ENCODE data around the gene C2CD2. TPM values are rescaled to one million over a fixed set of nuclear protein-coding genes. Genes with fewer than 3 reads are reported as not detected.

C2CD2 gene
- total RNA-seq, 1 donor from 2014 or later = 7.0 TPM

DNA sequence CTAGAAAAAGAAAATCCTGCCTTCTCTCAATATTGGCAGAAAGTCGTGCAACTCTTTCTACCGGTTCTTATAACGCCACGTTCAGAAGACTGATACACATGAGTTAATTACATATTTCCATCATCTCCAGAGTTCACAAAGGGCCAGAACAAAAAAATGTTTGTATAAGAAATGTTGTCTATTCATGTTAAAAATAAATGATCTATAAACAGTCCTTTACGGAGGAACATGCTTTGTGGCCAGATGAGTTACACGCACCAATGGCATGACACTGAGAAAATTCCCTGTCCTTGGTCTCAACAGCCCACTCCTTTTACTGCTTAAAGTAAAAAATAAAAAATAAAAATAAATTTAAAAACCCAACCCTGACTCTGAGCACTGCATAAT is 29.5 kb downstream of the C2CD2 start:
- intact Hi-C loops (cut with DNase I) = no loop called here
- DNase-seq (ENCODE audit: missing footprints) (no peak), ATAC-seq (no peak)

GRCh38 chr21:41923631-41924367 is 30.0 kb downstream of the C2CD2 start:
- DNase-seq (ENCODE audit: missing footprints) = no peak
- intact Hi-C loops (cut with DNase I) = no loop called here
- peak; percentile 80 for ATAC-seq

DNA sequence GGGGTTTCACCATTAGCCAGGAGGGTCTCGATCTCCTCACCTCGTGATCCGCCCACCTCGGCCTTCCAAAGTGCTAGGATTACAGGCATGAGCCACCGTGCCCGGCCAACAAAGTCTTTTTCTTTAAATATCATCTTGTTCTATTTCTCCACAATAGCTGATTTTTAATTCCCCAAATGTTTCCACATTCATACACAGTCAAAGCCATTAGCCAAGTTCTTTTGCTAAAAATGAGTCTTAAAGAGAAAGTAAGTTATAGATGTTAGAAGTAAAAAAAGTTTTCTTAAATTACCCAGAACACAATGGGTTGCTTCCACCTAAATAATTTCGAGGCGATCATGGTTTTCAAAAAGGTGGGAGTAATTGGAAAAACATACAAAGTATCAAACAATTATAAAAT is 30.6 kb downstream of the C2CD2 start:
- intact Hi-C loops (cut with DNase I) = no loop called here
- DNase-seq (ENCODE audit: missing footprints) = no peak
- no peak for ATAC-seq

- DNase-seq (ENCODE audit: missing footprints) = no peak
- intact Hi-C loops (cut with DNase I) = no loop called here
- no peak for ATAC-seq
Measured at GRCh38 chr21:41921021-41921420, 32.8 kb downstream of the C2CD2 start.

- intact Hi-C loops (cut with DNase I) = no loop called here
- DNase-seq (ENCODE audit: missing footprints) (no peak), ATAC-seq (no peak)
Measured at GRCh38 chr21:41920476-41920875, 33.3 kb downstream of the C2CD2 start.

DNA sequence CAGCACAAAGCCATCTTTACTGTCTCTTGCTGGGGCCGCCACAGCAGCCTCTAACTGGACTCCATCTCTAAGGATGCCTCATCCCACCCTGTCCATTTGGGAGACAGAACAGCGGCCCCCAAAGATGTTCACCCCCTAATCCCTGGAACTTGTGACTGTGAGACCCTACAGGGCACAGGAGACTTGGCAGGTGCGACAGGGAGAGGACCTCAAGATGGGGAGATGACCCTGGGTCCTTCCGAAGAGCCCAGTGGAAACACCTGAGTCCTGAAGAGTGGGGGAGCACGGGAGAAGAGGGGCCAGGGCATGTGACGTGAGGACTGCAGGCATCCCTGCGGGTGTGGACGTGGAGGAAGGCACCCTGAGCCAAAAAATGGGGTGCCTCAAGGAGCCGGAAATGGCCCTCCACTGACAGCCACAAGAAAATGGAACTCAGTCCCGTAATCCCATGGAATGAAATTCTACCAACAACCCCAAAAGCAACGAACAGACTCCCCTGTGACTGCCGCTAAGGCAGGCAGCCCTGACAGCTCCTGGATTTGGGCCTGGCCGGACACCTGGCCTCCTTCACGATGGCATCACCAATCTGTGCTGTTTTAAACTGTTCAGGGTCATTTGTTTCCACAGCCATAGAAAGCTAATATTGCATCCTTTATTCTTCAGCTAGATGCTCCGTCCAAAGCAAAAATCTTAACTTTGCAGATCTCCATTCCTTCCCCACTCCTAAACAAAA is 34.0 kb downstream of the C2CD2 start:
- intact Hi-C loops (cut with DNase I) = no loop called here
- no peak for DNase-seq (ENCODE audit: missing footprints)
- ATAC-seq = no peak

- ATAC-seq (no peak), DNase-seq (ENCODE audit: missing footprints) (no peak)
- intact Hi-C loops (cut with DNase I) = no loop called here
Measured at GRCh38 chr21:41918561-41919358, 35.1 kb downstream of the C2CD2 start.

GRCh38 chr21:41917531-41917930 is 36.3 kb downstream of the C2CD2 start:
- ATAC-seq = no peak
- intact Hi-C loops (cut with DNase I) = no loop called here

GRCh38 chr21:41916888-41917433 is 36.9 kb downstream of the C2CD2 start:
- intact Hi-C loops (cut with DNase I) = no loop called here

More at GRCh38 chr21:41917531-41917930, 36.3 kb downstream of the C2CD2 start:
- no peak for DNase-seq (ENCODE audit: missing footprints)

DNA sequence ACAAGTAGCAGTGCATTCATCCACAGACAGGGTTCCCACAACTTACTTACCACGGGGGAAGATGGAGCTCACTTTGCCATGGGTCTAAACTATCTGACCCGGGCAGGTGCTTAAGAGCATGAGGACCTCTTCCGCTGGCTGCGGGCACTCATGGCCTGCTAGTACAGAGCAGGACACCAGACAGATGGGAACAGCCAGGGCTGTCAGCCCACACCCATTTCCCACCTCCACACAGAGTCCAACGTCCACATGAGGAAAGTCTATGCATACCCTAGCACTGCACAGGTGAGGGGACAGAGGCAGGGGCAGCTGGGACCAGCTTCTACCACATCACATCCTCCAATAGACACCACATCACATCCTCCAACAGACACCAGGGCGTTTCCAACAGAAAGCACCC is 38.9 kb downstream of the C2CD2 start:
- intact Hi-C loops (cut with DNase I) = no loop called here
- ATAC-seq (no peak), DNase-seq (ENCODE audit: missing footprints) (no peak)

More at GRCh38 chr21:41916888-41917433, 36.9 kb downstream of the C2CD2 start:
- DNase-seq (ENCODE audit: missing footprints) (no peak), ATAC-seq (no peak)

DNA sequence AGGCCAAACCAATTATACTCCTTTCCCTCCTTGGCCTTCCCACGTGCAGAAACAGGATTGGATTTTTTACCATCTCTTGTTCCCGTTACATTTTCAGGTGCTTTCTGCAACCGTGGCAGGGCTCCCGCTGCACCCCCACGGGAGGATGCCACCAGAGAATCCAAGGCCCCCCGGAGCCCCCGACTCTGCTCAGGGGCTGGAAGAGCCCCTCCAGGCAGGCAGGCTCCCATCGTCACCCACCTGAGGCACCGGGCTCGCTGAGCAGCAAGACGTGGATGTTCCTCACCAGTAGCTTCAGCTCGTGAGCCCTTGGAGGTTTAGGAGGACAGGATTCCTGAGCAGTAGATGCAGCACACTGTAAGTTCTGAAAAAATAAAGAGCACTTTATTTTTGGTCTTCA is 39.5 kb downstream of the C2CD2 start:
- DNase-seq (ENCODE audit: missing footprints) (no peak), ATAC-seq (no peak)
- intact Hi-C loops (cut with DNase I) = no loop called here

GRCh38 chr21:41913230-41913629 is 40.6 kb downstream of the C2CD2 start:
- intact Hi-C loops (cut with DNase I) = no loop called here
- no peak for DNase-seq (ENCODE audit: missing footprints)

GRCh38 chr21:41908829-41909228 is 45.0 kb downstream of the C2CD2 start:
- DNase-seq (ENCODE audit: missing footprints) (no peak), ATAC-seq (no peak)
- intact Hi-C loops (cut with DNase I) = no loop called here

More at GRCh38 chr21:41913230-41913629, 40.6 kb downstream of the C2CD2 start:
- no peak for ATAC-seq

DNA sequence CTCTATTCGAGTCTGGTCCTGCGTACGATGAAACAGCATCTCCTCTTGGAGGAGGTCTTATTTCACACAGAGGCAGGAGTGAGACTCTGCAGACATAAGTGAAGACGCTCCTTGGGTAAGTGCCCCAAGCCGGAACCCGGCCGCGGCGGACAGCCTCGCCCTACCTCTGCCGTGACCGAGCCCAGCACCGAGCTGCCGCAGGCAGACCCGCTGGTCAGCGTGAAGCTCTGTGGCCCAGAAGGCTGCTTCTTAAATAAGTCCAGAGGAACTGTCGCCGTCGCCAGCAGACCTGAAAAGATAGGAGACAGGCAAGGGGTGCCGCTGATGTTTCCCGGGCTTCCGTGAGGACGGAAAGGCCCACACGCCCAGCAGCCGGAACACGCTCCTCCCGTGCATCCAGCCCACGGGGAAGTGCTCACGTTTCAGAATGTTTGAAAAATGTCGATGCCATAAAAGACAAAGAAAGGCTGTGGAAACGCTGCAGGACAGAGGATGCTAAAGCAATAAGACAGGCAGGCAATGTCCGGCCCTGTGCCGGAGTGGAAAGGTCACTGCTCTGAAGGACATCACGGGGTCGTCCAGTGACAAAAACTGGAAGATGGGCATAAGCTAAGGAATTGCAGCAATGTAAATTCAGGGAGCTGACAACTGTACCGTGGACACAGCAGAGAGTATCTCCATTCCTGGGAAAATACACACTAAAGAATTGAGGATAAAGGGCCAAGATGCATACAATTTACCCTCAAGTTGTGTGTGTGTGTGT is 46.1 kb downstream of the C2CD2 start:
- ATAC-seq (no peak), DNase-seq (ENCODE audit: missing footprints) (no peak)
- intact Hi-C loops (cut with DNase I) = no loop called here

DNA sequence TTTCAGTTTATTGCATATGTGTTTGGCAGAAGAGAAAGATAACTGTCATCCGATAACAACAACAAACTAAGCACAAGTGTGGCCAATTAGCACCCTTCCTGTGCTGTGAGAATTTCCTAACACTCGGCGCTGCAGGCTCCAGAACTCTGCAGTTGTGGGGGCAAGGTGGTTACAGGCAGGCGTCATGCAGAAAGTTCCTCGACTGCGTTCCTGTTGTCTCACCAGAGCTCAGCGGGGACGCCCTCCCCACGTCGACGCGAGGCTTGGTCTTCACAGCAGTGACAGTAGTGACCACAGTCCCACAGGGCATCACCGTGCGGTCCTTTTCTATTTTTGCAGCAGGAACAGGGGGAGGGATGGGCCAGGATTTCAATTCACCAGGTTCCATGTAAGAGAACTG is 47.0 kb downstream of the C2CD2 start:
- no peak for ATAC-seq
- intact Hi-C loops (cut with DNase I) = no loop called here
- DNase-seq (ENCODE audit: missing footprints) = no peak

DNA sequence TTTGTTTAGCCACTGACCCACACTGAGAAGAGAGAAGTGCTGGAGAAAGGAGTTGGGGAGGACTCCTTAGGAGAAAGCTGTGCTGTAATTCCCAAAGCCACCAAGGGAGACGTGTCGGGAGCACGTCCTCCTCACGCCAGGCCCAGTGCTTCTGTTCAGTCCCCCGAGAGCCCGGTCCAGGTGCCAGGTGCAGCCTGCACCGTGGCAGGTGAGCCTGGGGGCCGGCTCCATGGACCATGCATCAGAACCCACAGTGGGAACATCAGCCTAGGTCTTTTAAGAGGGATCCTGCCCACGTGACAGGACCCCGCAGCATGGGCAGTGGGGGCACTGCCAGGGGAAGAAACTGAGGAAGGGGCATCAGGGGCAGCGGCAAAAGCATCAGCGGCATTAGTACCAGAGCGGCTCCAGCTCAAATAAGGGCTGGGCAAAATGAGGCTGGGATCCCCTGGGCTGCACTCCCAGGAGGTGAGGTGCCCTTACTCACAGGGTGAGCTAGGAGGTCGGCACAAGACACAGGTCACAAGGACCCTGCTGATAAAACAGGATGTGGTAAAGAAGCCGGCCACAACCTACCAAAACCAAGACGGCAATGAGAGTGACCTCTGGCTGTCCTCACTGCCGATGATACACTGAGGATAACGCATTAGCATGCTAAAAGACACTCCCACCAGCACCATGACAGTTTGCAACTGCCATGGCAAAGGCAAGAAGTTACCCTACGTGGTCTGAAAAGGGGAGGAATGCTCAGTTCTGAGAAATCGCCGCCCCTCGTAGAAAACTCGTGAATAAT is 50.1 kb downstream of the C2CD2 start:
- intact Hi-C loops (cut with DNase I) = no loop called here
- ATAC-seq (no peak), DNase-seq (ENCODE audit: missing footprints) (no peak)

DNA sequence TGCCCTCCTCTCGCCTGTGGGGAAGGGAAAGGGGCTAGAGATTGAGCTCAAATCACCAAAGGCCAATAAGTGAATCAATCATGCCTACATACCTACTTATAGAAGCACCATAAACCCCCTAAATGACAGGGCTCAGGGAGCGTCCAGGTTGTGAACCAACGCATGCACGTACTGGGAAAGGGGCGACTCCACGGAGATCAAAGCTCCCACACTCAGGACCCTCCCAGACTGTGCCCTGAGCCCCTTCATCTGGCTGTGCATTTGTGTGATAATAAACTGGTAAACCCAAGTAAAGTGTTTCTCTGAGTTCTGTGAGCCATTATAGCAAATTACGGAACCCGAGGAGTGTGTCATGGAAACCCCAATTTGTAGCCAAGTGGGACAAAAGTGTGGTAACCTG is 50.9 kb downstream of the C2CD2 start:
- ATAC-seq (no peak), DNase-seq (ENCODE audit: missing footprints) (no peak)
- intact Hi-C loops (cut with DNase I) = no loop called here

GRCh38 chr21:41901782-41902181 is 52.0 kb downstream of the C2CD2 start:
- ATAC-seq (no peak), DNase-seq (ENCODE audit: missing footprints) (no peak)
- intact Hi-C loops (cut with DNase I) = no loop called here

Measured in Right ventricle myocardium inferior (tissue), 1 donor.